Upper lobe of left lung (tissue), 6 donors: Measurements from ENCODE around the gene MTCL1. TPM values are rescaled to one million over a fixed set of nuclear protein-coding genes. Genes with fewer than 3 reads are reported as not detected.

Source experiments
- ATAC-seq, 2 donors: fragments of 200-7000 bp; cut with Tn5 transposase; one replicate each; pipeline ENCODE4 v1.9.1; 2022; ENCODE audit warnings: mild to moderate bottlenecking in 2 of 2, moderate library complexity in 2 of 2; ENCODE audit not compliant: low FRiP score in 2 of 2
- DNase-seq, 2 donors: peaks; one replicate each; pipeline ENCODE4 v3.0.0-alpha.2; 2019 to 2020
- H3K27ac ChIP-seq, 4 donors: fragments of 200-600 bp; sonication (generic); one replicate each; pipeline ENCODE4 v1.5.1; 2016 to 2019
- H3K27me3 ChIP-seq, 4 donors: fragments of 200-600 bp; sonication (generic); one replicate each; pipeline ENCODE4 v1.5.1; 2017 to 2019
- H3K36me3 ChIP-seq, 4 donors: fragments of 200-600 bp; sonication (generic); one replicate each; pipeline ENCODE4 v1.5.1; 2016 to 2019
- H3K4me1 ChIP-seq, 4 donors: fragments of 200-600 bp; sonication (generic); one replicate each; pipeline ENCODE4 v1.5.1; 2018 to 2019
- H3K4me3 ChIP-seq, 4 donors: fragments of 200-600 bp; sonication (generic); one replicate each; pipeline ENCODE4 v1.5.1; 2017 to 2019; ENCODE audit warnings: mild to moderate bottlenecking in 2 of 4, moderate library complexity in 1 of 4
- H3K9me3 ChIP-seq, 4 donors: fragments of 200-600 bp; sonication (generic); one replicate each; pipeline ENCODE4 v1.5.1; 2018 to 2019
- EP300 ChIP-seq, 4 donors: sonication (generic); formaldehyde crosslinking; IDR thresholded peaks; one replicate each; pipeline ENCODE4 v1.5.1; 2017; ENCODE audit warnings: antibody characterized with exemption in 4 of 4, control low read depth in 2 of 4
- POLR2A ChIP-seq, 4 donors: fragments of 450-650 bp; IDR thresholded peaks; one replicate each; pipeline ENCODE4 v1.5.1; 2016 to 2017; ENCODE audit warnings: antibody characterized with exemption in 4 of 4, mild to moderate bottlenecking in 2 of 4
- POLR2AphosphoS5 ChIP-seq, 2 donors: sonication (generic); formaldehyde crosslinking; IDR thresholded peaks; one replicate each; pipeline ENCODE4 v1.5.1; 2017; ENCODE audit warnings: antibody characterized with exemption in 2 of 2
- WGBS, 2 donors: methylation state at CpG; one replicate each; pipeline ENCODE4 v1.1.5; 2017 to 2018; 5-methylcytosine and 5-hydroxymethylcytosine counted together
- total RNA-seq, 6 donors: library from RNA; depleted of rRNA in 4 of 6; stranded (reverse); fragments of >200 nt in 4 of 6; gene quantifications; one replicate each; pipeline versions ENCODE4 v1.1.0 to v1.2.1, GENCODE V29; 2016 to 2021
- TF ChIP-seq, protein P1 (sequence below), 6 experiments: fragments of 450-650 bp in 4 of 6; fragments of 200-600 bp in 2 of 6; sonication (generic) in 2 of 6; IDR thresholded peaks; one replicate each; pipeline ENCODE4 v1.5.1; 2016 to 2019; ENCODE audit warnings: antibody characterized with exemption in 6 of 6
- donor health status: DM: no; HTN: no; CAD: no; lungs with moderate emphysema.
- donor health status: DM: no; HTN: yes; CAD: no; lungs with severe emphysema.

Gene MTCL1
- total RNA-seq, 6 donors from 2014 or later = 4.5 to 17.9 (median 8.1) TPM

GRCh38 chr18:8866679-8867078, 161.3 kb downstream of the MTCL1 start:
- Histone ChIP-seq H3K9me3 (no peaks in the 10 kb centered on the region), H3K4me1 (no peaks in the 10 kb centered on the region), H3K27me3 (no peaks in the 10 kb centered on the region), H3K27ac (no peak overlapping the region), H3K36me3 (no peaks in the 10 kb centered on the region), H3K4me3 (no peak overlapping the region)
- no peak for DNase-seq
- no peak for ATAC-seq
- 77 to 100% methylated on average over 1 of the region's 1 CpG for WGBS, 2 donors
- TF ChIP-seq EP300 (IDR thresholded peaks at IDR 0.05) = no peak
- TF ChIP-seq, protein P1, sequence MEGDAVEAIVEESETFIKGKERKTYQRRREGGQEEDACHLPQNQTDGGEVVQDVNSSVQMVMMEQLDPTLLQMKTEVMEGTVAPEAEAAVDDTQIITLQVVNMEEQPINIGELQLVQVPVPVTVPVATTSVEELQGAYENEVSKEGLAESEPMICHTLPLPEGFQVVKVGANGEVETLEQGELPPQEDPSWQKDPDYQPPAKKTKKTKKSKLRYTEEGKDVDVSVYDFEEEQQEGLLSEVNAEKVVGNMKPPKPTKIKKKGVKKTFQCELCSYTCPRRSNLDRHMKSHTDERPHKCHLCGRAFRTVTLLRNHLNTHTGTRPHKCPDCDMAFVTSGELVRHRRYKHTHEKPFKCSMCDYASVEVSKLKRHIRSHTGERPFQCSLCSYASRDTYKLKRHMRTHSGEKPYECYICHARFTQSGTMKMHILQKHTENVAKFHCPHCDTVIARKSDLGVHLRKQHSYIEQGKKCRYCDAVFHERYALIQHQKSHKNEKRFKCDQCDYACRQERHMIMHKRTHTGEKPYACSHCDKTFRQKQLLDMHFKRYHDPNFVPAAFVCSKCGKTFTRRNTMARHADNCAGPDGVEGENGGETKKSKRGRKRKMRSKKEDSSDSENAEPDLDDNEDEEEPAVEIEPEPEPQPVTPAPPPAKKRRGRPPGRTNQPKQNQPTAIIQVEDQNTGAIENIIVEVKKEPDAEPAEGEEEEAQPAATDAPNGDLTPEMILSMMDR (IDR thresholded peaks at IDR 0.05) = no peak
- TF ChIP-seq POLR2A (IDR thresholded peaks at IDR 0.05) = no peak
- no peak for TF ChIP-seq POLR2AphosphoS5 (IDR thresholded peaks at IDR 0.05)

DNA sequence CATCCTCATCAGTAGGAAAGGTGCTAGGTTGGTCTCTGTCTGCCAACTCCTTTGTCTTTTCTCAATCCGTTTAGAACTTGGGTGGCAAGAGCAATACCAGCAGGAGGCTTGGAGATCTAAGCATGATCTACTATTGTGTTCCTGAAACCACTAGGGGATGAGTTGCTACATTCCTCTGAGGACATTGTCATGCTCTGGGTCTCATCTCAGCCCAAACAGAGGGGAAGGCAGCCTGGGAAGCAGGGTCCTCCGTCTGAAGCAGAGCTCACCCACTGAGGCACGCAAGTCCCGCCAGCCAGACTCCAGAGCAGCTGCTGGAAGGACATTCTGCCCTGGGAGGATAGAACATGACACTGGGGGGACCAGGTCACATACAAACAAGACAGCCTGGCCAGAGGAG, 162.9 kb downstream of the MTCL1 start:
- no peak overlapping the region for H3K4me3 ChIP-seq
- no peaks in the 10 kb centered on the region for H3K27me3 ChIP-seq
- DNase-seq (peak in 1 of 2 donors; percentile 25), ATAC-seq (no peak)
- H3K4me1 ChIP-seq = no peaks in the 10 kb centered on the region
- H3K36me3 ChIP-seq = no peaks in the 10 kb centered on the region
- TF ChIP-seq, protein P1 (IDR thresholded peaks at IDR 0.05) = no peak
- TF ChIP-seq POLR2AphosphoS5 (IDR thresholded peaks at IDR 0.05) = no peak
- TF ChIP-seq POLR2A (IDR thresholded peaks at IDR 0.05) = no peak
- TF ChIP-seq EP300 (IDR thresholded peaks at IDR 0.05) = no peak
- 87 to 93% methylated on average over 3 to 4 of the region's 4 CpGs for WGBS, 2 donors
- H3K27ac ChIP-seq = no peak overlapping the region
- no peaks in the 10 kb centered on the region for H3K9me3 ChIP-seq

GRCh38 chr18:8868779-8869415, 163.5 kb downstream of the MTCL1 start:
- no peaks in the 10 kb centered on the region for H3K9me3 ChIP-seq
- WGBS, 2 donors = 86 to 94% methylated on average over 2 of the region's 2 CpGs
- no peaks in the 10 kb centered on the region for H3K4me1 ChIP-seq
- H3K36me3 ChIP-seq = no peaks in the 10 kb centered on the region
- DNase-seq (no peak), ATAC-seq (no peak)
- no peak overlapping the region for H3K4me3 ChIP-seq
- TF ChIP-seq, protein P1 (IDR thresholded peaks at IDR 0.05) = no peak
- no peak for TF ChIP-seq EP300 (IDR thresholded peaks at IDR 0.05)
- no peak for TF ChIP-seq POLR2AphosphoS5 (IDR thresholded peaks at IDR 0.05)
- TF ChIP-seq POLR2A (IDR thresholded peaks at IDR 0.05) = no peak
- H3K27ac ChIP-seq = no peak overlapping the region
- no peaks in the 10 kb centered on the region for H3K27me3 ChIP-seq

DNA sequence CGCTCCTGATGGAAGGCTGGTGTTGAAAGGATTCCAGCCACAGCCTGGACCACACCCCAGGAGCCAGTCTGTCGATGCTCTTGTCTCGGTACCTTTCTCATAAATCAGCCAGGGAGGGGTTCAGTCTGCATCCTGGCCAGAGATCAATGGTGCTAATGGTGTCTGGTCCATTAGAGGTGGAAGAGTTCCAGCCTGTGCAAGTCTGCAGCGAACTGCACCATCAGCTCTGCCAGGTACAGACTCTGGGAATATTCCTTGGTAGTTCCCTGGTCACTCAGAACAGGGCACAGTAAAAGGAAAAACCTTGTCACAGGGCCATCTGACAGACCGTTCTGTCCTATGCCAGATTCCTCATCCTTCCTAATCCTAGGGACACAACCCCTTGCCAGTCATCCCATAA, 164.3 kb downstream of the MTCL1 start:
- Histone ChIP-seq H3K36me3 (no peaks in the 10 kb centered on the region), H3K9me3 (no peaks in the 10 kb centered on the region), H3K27ac (no peak overlapping the region), H3K4me1 (no peaks in the 10 kb centered on the region), H3K4me3 (no peak overlapping the region), H3K27me3 (no peaks in the 10 kb centered on the region)
- TF ChIP-seq POLR2A (IDR thresholded peaks at IDR 0.05) (no peak), EP300 (IDR thresholded peaks at IDR 0.05) (no peak), POLR2AphosphoS5 (IDR thresholded peaks at IDR 0.05) (no peak)
- TF ChIP-seq, protein P1 (IDR thresholded peaks at IDR 0.05) = no peak
- DNase-seq (no peak), ATAC-seq (no peak)
- 70 to 83% methylated on average over 5 of the region's 5 CpGs for WGBS, 2 donors

DNA sequence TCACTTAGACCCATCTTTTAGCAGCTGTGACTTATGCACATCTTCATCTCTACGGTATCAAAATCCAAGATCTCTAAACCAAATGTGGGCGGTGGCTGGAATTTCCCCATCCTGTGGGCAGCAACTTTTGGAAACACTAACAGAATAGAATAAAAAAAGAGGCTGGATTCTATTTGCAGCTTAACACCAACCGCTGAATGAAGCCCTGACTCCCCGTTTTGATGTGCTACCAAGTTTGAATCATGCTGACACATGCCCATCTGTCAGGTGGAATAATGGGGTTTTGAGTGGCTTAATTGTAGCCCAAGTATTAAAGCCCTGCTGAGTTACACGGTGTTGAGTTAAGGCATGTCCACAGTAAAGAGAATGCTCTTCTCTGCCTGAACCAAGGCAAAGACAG, 165.2 kb downstream of the MTCL1 start:
- no peak for ATAC-seq
- 82 to 85% methylated on average over 5 of the region's 5 CpGs for WGBS, 2 donors
- Histone ChIP-seq H3K36me3 (no peaks in the 10 kb centered on the region), H3K27me3 (no peaks in the 10 kb centered on the region), H3K27ac (no peak overlapping the region), H3K4me1 (no peaks in the 10 kb centered on the region), H3K4me3 (no peak overlapping the region), H3K9me3 (no peaks in the 10 kb centered on the region)
- TF ChIP-seq EP300 (IDR thresholded peaks at IDR 0.05) (no peak), POLR2AphosphoS5 (IDR thresholded peaks at IDR 0.05) (no peak), POLR2A (IDR thresholded peaks at IDR 0.05) (no peak)
- TF ChIP-seq, protein P1 (IDR thresholded peaks at IDR 0.05) = no peak
- no peak for DNase-seq
